GM18502 (cell line): Measurements from ENCODE around the gene LCA5.
A peak's percentile ranks its signal among the peaks of the same experiment; 100 is the strongest.
"Not testable (repeated sequence)": the region's sequence is repeated elsewhere in the genome, so short reads cannot be mapped to it uniquely, and the experiment has no call there.

Experiments
- ATAC-seq: cut with Tn5 transposase; IDR thresholded peaks from one replicate; pipeline ENCODE4 v1.9.1; 2021; ENCODE audit warnings: mild to moderate bottlenecking; ENCODE audit not compliant: unreplicated experiment, poor library complexity

LCA5 gene

DNA sequence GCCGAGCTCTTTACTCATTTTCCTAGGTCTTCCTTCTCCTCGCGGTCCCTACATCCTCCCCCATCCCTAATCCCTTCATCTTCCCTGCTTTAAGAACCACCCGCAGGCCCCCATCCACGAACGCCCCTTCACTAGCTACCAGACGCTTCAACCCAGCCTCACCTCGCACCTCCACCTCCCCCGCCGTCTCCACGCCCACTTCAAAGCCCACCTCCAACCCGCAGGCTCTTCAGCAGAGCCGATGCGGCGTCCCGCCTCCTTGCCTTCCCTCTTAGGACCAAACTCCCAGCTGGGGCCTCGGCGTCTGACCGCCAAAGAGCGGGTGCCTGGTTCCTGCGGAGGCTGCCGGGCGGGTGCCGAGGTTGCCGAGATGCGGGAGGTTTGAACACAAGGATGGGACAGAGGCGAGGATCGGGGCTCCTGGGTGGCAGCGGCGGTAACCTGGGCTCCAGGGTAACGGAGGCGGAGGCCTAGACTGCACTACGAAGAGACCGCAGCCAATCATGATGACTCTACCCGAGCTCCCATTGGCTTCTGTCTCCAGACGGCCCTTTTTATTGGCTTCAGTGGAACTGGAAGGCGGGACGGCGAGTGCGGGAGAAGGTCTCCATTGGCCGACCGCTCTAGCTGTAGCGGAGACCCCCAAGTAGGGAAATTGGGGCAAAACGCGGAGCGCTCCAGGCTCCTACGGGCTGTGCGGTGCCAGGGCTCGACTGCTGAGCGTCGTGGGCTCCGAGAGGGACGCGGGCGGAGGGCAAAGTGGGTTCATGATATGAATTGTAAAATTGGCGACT lies at the start of gene LCA5:
TSS of gene LCA5 (minus strand) at position 477 of the 794 bp plus-strand sequence. CDS start 18,536 bp downstream, outside the sequence.
- peak; percentile 100 for ATAC-seq

DNA sequence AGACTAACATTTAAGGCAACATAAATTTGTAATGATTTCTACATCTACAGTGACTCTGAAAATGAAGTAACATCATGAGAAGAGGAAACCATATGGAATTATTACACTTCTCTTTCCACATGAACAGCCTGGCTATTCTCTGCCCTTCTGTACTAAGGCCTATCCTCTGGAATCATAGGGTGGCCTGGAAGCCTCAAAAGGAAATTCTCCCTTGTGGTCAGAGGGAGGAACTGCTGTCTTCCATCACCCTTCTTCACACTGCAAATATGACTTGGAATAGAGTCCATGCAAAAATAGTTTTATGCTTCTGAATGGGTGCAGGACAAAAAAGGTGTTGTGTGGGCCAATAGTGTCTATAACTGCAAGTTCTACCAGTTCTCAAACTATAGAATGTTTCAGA lies 49.3 kb upstream of the LCA5 start:
- peak; percentile 65 for ATAC-seq

DNA sequence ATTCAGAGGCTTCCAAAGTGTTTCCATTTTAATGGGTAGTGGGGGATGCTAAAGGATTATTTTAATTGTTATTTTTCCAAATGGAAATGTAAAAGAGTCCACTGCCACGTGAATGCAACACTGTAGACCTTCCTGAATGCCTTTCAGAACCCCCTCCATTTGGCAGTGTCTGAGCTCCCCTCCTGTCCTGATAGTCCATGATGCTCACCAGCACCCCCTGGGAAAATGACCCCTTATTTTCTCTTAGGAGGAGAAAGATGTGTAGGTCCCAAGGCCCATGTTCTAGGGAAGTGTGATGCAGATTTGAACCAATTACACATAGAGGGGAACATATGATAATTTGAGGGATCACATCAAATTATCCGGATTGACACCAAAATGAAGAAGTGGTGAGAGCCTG lies 47.1 kb upstream of the LCA5 start:
- no peak for ATAC-seq

DNA sequence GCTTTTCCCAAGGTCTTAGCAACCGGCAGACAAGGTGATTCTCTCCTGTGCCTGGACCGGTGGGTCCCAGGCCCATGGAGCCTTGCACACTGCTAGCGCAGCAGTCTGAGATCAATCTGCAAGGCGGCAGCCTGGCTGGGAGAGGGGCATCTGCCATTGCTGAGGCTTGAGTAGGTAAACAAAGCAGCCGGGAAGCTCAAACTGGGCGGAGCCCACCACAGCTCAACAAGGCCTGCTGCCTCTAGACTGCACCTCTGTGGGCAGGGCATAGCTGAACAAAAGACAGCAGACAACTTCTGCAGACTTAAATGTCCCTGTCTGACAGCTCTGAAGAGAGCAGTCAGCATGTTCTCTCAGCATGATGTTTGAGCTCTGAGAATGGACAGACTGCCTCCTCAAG lies 40.7 kb upstream of the LCA5 start:
- not testable (repeated sequence) for ATAC-seq

DNA sequence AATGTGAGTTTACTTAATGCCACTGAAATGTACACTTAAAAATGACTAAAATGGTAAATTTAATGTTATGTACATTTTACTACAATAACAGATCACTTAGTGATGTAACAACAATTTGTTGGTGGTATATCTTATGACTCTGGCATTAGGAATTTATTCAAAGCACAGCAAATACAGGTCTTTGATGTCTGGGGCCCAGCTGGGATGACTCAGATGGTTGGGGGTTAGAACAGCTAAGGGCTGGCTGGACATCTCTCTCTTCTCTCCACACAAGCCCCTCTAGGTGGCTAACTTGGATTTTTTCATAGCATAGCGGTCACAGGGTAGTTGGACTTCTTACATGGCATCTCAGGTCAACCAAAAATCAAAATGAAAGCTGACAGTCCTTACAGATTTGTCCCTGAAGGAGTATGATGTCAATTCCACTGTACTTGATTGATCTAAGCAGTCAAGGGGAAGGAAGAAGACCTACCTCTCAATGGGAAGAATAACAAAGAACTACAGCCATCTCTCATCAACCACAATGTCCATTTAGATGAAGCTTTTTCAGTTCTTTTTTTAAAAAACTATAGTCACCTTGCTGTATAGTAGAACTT lies 37.5 kb upstream of the LCA5 start:
- no peak for ATAC-seq

DNA sequence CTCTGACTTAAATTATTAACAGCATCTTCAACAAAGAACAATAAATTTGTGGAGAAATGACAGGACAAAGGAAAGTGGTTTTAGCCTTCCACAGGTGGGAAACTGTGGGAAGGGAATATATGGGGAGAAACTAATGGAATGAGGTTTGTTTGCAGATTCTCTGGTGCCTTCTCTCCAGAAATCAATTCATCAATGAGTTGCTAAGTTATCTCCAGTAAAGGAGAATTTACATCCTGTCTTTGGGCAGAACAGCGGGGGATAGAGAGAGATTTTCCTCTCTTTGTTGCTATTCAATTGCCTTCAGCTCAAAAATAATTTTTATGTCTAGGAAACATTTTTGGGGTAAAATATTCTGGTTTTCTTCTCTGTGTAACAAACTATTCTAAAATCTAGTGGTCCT lies 36.9 kb upstream of the LCA5 start:
- ATAC-seq, result no peak

DNA sequence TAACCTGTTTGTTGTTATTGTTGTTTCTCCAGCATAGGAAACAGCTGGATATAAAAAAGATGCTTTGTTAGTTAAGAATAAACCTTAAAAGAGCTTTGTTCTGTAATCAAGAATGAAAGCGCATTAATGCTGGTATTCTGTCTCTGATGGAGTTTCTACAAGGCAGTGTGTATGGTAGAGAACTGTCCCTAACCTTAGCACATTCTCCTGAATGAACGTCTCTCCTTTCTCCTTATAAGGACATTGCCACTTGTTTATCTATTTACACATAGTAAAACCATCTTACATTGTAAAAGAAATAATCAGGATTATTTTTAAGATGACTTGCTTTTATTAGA lies 33.8 kb upstream of the LCA5 start:
- ATAC-seq, result peak; percentile 31

DNA sequence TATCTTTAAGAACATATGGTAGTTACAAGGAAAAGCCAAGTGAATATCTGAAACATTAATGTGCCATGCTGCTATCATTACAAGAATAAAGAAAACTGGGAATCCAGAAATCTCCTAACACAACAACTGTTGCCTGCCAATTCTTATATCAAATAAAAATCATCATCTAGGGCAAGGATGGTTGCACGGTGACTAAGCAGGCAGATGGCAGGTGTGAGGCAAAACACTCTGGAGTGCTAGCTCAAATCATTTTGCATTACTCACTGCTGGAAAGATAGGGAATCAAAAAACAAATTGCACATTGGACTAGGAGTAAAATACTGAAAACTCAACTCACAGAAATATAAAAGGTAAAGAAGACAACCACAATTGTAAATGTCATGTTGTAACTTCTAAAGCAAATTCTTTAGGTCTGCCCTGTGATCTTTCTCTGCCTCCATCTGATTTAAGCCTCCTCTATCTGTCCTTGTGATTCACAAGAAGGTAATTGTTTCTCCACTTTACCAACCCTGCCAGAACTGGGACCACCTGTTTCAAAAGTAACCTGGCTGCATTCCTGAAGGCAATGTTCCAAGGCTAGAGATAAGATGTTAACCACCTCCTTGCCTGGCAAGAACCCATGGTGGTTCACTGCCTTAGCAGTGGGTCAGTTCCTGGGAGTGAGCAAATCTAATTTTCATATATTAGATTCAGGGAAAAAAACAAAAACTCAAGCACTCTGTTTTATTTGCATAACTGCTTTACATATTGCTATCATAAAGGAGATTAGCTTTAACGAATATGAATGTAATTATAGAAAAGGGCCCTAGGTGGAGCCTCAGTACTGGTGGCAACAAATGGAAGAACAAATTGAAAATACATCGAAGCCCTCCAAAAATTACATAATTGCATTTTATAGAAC lies 33.1 kb upstream of the LCA5 start:
- ATAC-seq, result peak; percentile 93

DNA sequence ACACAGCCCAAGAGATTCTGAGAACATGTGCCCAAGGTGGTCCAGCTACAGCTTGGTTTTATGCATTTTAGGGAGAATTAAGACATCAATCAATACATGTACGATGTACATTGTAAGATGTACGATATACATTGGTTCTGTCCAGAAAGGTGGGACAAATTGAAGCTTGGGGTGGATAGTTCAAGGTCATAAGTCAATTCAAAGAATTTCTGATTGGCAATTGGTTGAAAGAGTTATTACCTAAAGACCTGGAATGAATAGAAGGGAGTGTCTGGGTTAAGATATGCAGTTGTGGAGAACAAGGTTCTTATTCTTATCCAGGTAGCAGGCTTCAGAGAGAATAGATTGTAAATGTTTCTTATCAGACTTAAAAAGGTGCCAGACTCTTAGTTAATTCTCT lies 31.8 kb upstream of the LCA5 start:
- ATAC-seq, result no peak

DNA sequence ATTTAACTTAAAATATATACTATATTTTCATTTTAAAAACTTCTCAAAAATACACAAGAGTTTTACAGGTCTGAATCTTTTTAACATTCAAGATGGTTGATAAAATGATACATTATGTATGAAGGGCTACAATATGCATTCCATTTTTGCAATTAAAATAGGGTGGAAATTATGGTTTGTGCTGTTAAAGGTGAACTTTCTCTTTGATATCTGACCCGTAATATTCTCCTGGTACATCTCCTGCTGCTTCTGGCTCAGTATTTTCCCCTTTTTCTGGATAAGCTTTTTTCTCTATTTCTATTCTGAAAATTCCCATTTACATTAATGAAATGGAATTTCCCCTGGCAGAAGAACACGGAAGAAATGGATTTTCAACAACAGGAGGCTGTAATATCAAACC lies 27.4 kb upstream of the LCA5 start:
- no peak for ATAC-seq

DNA sequence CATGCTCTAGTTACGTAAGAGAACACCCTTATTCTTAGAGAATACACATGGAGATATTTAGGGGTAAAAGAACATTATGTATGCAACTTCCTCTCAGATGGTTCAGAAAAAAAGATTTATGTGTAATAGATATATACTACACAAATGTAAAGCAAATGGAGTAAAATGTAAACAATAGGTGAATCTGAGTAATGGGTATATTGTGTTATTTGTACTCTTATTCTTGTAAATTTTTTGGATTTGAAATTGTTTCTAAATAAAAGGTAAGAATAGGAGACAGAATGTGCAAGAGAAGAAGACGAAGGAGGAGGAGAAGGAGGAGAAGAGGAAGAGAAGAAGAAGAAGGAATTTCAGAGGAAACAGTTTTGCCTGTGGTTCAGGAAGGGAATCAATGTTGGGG lies 22.5 kb upstream of the LCA5 start:
- no peak for ATAC-seq

DNA sequence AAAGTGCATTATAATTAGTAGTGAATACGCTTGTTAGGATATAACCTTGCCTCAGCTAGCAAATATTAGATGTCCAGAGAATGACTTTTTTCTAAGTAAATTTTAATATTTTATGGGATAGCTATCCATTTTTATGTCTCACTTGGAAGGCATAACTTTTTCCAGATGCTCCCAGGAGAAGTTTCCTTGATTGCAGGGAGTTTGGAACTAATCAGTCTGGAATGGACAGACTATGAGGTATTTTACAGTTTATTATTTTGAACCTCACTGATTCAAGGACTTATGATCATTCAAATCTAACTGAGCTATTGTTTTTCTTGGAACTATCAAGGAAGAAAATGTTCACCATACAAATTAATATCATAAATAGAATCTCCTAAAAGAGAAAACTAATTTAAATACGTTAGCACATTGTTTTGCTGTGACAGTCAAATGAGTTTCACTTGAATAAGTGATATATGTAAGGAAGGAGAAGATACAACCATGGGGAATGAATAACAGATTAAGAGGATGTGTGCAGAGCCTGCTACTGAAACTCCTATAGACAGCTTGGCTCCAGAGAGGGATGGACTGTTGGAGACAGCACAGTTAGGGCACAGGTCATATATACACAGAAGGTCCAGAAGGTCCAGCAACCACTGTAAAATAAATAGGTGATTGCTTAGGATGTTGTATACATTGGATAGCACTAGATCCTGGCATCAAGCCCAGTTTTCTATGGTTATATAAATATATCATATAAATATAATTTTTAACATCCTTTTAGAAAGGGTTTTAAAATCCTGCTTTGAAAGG lies 20.6 kb upstream of the LCA5 start:
- no peak for ATAC-seq

DNA sequence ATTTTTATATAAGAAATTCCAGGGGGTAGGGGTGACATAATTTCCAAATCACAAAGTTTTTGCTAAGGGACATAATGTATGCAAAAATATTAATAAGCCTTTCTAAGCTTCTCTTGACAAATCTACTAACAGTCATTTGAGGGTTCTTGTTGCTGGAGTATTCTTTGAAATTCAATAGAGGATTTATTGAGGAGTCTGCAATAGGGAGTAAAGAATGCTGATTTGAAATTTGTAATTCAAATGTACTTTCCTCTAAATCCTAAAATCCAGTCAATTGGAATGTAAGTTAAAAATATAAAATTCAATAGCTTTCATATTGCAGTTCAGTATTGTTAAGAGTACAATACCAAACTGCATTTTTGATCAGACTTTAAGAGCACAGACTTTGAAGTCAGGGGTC lies 17.1 kb upstream of the LCA5 start:
- ATAC-seq, result no peak

DNA sequence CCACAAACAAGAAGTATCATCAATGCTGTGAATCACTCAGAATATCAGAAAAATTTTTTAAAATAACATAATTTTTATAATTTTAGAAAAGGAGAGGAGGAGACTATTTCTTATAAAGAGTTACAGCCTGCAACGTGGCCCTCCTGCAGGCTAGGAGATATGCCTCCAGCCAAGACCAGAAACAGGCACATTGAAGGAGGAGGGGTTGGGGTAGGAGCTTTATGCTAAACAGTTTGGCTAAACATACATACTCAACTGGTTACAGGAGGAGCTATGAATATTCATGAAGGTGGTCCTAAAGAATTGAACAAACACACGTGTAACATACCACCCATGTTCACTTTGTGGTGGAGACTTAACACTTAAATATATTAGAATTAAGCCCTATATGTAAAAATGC lies 14.2 kb upstream of the LCA5 start:
- no peak for ATAC-seq

DNA sequence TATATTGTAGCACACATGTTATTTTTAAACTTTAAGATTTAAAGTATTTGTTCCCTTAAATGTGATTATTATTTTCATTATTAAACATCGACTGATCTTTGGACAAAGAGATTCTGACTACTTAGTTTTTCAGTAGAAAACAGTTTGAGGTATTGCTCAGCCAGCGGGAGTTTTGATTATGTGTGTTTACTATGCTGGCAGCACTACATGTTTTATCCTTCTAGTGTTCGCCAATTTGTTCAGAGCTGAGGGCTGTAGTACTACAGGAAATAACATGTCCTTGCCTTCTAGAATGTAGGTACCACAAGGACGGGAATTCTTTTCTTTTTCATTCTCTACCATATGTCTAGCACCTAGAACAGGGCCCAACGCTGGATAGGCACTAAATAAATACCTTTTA lies 11.1 kb upstream of the LCA5 start:
- no peak for ATAC-seq

DNA sequence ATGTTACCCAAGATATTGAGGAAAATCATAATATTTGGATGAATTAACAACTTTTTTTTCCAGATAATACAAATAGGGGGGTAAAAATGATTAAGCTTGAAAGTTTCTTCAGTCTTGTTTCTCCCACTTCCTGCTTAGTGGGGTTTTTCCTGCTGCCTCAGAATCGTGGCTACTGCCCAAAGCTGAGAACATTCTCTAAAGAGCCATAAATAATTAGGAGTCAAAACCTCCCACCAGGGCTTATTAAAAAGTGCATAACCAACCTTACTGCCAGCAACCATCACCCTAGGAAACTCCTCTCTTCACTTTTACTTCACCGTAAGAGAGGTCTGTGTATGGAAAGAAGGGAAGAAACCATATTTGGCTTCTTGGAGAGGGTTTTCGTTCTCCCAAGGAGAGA lies 9.0 kb upstream of the LCA5 start:
- no peak for ATAC-seq

DNA sequence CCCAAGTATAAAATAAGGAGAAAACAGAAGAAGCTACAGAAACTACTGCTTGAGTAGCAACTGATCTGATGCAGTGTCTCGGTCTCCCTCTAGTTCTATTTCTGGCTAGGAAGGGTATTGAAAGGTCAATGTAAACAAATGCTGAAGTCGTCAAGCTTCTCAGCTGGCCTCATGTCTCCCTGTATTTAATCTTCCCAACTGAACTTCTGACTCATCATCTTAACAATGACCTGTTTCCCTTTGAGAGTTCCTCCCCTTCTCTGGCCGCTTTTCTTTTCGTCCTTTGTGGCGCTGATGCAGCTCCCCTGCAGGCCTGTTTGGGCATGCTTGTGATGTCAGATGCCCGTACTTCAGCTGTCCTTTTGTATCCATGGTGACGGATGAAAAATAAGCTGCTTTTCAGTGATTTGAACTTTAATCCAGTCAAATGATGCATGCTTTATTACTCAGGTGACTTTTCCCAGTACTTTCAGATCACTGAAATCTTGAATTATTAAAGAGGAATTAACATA lies 7.8 kb upstream of the LCA5 start:
- ATAC-seq, result peak; percentile 82

DNA sequence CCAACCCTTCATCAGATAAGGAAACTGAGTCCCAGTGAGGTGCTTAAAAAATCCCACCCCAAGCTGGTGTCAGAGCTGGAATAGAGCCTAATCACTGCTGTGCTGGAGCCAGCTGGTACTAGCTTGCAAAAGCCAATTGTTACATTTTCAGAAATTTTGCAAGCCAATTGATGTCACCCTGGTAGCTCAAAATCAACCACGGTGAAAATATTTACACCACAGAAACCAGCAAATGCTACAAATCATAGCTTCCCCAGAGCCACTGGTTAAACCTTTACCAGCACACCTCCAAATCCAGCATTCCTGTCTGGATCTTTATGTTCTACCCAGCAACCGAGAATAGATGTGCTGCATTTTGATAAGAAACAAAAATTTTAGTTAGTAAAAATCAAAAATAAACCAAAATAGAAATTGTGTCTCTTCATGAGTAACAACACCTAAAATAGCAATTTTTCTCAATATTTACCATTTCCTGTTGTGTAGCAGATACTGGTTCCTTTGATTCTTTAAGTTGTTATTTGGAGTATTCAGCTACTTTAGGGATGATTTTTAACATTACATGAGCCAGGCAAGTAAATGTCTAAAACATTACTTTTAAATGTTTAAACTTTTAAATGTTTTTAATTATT lies 7.2 kb upstream of the LCA5 start:
- peak; percentile 69 for ATAC-seq

DNA sequence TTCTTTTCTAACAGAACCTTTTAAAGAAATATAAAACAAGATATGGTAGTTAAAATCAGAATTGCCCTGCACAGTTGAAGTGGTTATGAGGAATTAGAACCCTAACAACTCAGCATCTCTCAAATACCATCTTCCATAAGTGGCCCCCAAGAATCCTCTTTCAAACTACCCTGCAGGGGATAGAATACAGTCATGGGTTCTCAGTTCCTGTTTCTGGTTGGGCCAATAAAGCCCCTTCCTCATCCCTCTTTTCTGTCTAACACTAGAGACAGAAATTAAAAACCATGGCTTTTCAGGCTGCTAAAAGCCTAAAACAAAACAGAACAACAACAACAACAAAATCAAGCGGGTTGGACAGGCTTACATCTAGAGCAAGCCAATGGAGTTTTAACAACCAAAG lies 6.7 kb upstream of the LCA5 start:
- ATAC-seq, result peak; percentile 25

DNA sequence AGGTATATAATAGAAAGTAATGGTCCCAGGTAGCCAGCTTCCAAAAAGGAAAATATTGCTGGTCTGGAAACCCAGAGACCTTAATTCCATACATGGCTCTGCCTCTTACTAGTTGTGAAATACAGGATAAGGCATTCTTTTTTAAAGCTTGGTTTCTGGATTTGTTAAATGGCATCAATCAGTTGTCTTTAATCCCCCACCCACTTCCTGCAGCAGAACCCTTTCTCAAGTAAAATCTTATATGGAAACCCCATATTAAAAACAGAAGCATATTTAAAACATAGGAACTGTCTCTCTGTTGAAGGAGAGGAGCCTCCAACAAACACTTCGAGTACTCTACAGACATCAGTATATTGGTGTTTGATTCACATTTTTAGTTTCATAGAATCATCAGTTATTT lies 6.2 kb upstream of the LCA5 start:
- ATAC-seq, result no peak
